ENCODE data around the gene CCNB2.
"Not testable (repeated sequence)": the region's sequence is repeated elsewhere in the genome, so short reads cannot be mapped to it uniquely, and the experiment has no call there.

CCNB2 gene

DNA sequence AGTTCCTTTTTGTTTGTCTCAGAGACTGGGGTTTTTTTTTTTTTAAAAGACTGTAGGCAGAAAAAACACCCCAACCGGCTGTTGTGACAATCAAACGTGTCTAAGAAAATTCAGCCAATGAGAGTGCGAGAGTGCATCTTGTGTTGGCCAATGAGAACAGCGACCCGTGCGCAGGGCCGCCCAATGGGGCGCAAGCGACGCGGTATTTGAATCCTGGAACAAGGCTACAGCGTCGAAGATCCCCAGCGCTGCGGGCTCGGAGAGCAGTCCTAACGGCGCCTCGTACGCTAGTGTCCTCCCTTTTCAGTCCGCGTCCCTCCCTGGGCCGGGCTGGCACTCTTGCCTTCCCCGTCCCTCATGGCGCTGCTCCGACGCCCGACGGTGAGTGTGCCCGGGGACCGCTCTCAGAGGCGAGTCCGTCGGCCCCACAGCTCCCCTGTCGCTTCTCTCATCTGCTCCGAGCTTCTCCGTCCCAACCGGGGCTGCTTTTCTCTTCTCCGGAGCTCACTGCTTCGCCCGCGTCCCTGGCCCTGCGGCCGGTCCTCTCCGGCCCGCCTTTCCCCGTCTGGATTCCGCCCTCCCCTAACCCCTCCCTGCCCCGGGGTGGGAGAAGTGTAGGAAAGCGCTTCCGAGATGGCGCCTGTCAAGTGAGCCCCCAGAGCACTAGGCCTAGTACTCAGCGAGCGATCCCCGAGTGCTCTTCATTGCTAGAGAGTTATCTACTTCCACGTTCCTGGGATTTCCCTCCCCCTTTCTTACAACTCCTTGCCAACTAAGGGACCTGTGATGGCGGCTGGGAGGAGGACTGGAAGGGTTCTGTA is at the start of gene CCNB2:
Gene CCNB2, plus strand, starts transcription at position 235 of the 821 bp plus-strand sequence. Its CDS starts 123 bp downstream, at position 358.
- DNase-seq = peak; percentile 91

DNA sequence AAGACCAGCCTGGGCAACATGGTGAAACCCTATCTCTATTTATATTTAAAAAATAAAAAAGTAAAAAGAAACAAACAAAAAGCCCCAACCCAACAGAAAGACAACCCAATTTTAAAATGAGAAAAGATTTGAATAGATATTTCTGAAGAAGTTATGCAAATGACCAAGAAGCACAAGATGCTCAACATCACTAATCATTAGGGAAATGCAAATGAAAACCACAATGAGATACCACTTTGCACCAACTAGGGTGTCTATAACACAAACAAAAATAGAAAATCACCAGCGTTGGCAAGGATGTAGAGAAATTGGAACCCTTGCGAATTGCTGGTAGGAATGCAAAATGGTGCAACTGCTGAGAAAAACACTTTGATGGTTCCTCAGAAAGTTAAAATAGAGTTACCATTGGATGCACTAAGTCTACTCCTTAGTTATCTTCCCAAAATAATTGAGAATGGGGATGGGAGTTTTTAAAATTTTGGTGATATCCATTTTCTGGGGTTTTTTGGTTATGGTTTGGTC is 45.8 kb upstream of the CCNB2 start:
- DNase-seq = no peak

DNA sequence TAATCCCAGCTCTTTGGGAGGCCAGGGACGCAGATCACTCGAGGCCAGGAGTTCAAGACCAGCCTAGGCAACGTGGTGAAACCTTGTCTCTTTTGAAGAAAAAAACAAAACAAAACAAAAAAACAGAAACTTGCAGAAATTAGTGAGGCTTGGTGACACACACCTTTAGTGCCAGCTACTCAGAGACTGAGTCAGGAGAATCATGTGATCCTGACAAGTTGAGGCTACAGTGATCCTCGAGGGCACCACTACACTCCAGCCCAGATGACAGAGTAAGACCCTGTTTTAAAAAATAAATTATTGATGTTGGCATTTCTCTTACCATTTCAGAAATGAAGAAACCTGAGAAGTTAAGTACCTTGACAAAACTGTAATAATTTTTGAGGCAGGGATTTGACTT is 44.6 kb upstream of the CCNB2 start:
- DNase-seq = no peak

DNA sequence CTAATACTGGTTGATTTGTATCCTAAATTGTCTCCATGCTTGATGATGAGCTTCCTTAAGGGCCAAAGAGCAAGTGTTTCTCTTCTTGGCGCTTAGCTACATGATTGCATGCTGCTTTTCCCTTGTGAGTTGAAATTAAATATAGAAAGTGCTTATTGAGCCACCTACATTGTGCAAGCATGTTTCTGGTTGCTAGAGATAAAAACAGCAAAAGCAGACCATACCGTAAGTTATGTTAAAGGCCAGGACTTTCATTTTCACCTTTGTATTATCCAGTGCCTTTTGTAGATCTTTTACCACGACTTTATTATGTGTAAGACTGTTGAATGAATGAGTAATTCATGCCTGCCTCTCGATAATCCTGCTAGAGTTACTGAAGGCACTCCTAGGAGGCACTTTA is 41.9 kb upstream of the CCNB2 start:
- no peak for DNase-seq

DNA sequence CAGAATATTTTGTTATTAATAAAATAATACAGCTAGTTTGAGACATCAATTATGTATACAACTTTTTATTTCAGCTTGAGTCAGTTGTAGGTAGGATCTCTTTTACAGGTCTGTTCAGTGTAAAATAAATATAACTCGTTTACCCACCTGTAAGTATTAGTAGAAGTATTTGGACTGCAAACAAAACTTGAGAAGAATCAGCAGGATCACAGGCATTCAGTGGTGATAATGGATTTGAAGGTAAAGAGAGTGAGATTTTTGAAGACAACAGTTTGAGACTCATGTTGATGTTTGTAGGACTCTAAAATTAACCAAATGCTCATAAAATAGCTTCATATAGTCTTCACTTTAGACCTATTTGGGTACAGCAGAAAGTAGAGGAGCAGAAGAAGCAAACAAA is 35.5 kb upstream of the CCNB2 start:
- no peak for DNase-seq

DNA sequence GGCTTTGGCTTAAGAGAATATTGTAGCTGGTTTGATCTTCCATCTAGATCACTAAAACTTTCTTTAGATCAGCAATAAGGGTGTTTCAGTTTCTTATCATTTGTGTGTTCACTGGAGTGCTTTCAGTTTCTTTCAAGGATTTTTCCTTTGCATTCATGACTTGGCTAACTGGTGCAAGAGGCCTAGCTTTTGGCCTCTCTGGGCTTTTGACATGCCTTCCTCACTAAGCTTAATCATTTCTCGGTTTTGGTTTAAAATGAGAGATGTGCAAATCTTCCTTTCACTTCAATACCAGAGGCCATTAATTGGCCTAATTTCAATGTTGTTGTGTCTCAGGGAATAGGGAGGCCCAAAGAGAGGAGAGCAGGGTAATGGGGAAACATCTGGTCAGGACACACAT is 30.3 kb upstream of the CCNB2 start:
- no peak for DNase-seq

DNA sequence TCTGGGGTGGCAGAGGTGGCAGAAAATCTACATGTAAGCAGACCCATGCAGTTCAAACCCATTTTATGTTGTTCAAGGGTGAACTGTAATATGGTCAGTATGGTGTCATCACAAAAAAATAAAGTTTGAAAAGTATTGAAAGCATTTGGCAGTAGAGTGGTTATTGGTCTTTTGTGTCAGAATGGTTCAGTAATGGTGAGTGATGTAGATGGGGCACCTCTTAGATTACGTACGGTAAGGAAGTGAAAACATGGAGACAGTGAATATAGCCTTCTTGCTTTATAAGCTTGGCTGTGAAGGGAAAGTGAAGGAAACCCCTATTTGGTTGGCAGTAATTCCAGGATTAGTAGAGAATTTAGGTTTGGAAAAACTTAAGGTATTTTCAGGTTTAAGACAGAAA is 17.2 kb upstream of the CCNB2 start:
- no peak for DNase-seq

DNA sequence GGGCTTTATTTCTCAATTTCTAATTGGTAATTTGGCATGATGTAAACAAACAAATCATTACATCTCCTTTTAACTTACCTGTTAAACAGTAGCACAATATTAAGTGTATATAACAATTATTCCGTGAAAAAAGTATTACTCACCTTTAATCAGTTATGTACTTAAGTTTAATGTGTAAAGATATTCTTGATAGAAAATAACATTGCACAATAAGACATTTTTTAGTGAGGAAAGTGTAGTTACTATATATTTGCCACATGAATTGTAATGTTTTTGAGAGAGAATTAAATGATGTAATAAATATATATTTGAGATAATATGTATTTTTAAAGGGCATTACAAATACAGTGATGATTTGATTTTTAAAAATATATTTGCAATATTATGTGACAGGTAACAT is 10.9 kb upstream of the CCNB2 start:
- no peak for DNase-seq

DNA sequence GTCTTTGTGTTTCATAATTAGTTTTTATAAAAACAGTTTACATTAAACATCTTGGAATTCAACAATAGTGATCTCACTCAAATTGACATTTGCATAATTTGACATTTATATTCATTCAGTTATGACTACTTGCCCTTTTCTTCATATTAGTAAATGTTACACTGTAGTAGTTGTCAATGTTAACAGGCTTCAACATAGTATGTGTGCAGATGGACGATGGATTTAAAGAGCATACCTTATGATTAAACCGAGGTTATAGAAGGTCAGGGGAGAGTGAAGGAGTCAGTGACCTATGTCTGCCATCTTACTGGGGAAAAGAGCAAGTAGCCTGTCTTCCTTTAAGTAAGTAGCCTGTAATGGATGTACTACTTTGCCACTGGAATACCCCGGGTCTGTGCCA is 8.5 kb upstream of the CCNB2 start:
- no peak for DNase-seq

DNA sequence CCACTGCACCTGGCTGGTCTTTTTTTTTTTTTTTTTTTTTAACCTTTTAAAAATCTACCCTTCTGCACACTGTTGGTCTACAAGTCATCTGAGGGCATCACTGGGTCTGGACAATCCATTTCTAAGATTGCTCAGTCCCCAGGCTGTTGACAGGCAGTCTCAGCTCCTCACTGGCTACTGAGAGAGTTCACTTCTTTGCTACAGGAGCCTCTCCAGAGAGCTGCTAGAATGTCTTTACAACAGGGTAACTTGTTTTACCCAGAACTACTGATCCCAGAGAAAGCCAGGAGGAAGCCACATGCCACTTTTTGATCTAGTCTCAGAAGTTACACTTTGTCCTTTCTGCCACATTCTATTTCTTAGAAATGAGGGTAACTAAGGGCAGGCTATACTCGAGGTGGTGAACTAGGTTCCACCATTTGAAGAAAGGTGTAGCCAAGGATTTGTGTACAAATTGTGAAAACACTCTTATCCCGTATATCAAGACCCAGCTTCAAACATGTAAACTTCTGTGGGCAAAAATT is 5.7 kb upstream of the CCNB2 start:
- DNase-seq = no peak

DNA sequence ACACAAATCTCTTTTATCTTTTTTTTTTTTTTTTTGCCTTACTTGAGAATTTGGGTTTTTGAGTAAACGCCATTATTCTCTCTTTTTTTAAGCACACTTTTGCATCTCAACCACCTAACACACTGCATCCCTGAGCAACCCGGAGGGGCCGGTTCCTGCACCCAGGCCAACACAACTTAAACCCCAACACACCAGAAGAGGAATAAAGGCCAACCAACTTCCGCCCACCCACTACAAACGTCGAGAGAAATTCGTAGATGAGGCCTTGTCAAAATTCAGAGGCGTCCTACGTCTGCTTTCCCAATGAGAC is 389 bp upstream of the CCNB2 start:
- DNase-seq = no peak

DNA sequence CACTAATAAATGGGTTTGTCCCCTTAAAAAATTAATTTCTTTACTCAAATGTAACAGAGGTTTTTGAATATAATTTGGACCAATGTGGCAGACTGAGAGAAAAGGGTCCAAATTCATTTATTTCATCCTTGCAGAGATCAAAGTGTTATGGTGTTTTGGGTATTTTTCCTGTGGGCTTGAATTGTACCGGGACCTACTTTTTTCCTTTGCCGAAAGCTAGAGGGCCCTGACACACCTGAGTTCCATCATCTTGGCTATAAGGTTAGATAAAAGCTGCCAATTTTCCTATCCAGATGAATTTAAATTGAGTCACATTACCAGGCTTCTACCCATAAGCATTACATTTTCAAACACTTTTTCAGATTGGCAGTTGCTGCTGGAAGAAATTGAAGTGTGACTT is 908 bp downstream of the CCNB2 start:
- DNase-seq = no peak

DNA sequence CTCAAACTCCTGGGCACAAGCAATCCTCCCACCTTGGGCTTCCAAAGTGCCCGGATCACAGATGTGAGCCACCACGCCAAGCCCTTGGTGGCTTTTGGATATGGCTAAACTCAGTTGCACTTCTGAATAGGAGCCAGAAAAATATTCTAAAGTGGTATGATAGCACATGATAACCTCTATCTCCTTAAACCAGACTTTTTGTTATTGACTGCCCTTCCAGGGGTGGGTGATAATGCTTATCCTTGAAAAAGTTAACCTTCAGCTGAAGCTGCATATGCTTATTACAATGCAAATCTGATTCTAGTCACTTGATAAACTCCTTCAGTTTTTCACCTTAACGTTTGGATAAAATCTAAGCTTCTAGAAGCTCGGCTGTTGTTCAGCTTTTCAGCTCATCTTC is 6.3 kb downstream of the CCNB2 start:
- DNase-seq = no peak

DNA sequence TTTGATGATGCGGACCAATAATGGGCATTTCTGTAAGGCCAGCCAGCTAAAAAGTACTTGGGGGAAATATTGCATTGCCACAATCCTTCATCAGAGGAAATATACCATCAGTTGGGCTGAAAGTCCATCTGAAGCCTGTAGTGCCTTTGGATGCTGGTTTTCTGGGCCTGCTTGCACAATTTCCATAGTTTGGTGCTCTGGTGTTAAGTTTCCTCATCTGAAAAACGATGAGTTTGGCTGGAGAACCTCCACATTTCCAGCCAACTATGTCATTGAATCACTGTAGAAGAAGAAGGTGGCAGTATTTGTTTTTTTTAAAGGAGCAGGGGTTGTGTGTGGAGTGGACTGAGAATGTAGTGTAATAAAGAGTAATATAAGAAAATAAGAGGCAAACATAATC is 10.1 kb downstream of the CCNB2 start:
- DNase-seq = no peak

DNA sequence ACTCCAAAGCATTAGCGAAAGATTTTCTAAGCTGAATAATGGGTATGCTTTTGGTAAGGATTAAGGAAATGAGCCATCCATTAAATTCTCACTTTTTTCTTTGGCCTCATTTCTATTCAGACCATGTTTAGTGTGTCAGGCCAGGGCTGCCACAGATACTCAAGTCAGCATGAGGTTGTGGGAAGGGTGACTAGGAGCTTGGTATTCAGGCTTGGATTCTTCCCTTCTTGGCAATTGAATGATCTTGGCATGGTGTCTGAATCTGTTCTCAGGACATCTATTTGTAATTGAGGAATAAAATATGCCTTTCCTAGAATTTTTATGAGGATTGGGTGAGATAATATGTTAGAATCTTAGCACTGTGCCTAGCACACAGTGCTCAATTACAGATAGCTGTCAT is 11.2 kb downstream of the CCNB2 start:
- peak; percentile 29 for DNase-seq

DNA sequence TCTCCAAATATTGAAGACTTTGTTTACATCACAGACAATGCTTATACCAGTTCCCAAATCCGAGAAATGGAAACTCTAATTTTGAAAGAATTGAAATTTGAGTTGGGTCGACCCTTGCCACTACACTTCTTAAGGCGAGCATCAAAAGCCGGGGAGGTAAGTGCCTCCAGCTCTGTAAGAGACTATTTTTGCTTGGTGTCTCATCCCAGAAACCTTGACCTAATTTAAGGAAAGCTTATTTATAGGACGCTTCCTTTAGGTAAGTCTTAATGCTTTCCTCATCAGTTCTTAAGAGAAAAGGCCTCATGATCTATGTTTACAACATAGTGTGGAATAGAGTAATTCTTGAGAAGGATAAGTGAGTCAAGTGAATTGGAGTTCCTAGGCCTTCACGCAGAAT is 11.8 kb downstream of the CCNB2 start:
- no peak for DNase-seq

DNA sequence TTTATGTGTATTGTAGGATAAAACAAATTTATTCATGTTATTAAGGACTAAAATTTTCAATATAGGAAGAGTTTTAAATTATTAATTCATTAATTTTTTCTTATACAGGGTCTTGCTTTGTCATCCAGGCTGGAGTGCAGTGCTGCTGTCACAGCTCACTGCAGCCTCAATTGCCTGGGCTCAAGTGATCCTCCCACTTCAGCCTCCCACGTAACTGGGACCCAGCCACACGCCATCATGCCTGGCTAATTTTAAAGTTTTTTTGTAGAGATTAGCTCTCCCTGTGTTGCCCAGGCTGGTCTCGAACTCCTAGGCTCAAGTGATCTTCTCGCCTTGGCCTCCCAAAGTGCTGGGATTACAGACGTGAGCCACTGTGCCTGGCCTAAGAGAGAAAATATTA is 14.7 kb downstream of the CCNB2 start:
- no peak for DNase-seq

DNA sequence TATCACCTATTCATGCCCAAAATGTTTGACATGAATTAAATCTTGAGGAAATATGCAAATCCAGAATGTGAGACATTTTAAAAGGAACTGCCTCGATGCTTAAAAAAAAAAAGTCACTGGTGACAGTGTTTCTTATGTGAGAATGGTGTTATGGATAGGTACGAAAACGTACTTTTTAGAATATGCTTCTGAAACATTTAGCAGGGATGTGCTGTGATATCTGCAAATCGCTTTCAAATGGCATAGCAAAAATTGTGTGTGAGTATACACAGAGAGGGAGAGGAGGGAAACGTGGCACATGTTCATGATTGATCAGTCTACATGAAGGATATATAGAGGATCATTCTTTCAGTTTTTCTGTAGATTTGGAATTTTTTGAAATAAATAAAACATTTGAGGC is 16.0 kb downstream of the CCNB2 start:
- no peak for DNase-seq

DNA sequence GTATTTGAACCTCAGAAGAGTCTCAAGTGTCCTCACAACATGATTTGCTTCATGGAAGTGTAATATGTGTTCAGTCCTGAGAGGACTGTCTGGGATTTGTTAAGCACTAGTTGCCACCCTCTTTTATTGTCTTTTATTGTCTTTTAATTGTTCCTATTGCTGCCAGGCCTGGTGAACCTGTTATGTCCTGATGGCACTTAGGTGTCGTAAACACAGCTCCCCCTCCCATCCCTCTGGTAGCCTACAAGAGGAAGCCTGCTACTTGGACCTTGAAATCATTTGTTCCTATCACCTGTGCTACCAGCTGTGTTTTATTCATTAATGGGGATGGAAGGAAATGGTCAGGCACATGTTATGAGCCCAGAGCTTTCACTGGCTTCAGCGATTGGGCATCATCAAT is 19.3 kb downstream of the CCNB2 start:
- DNase-seq = no peak

DNA sequence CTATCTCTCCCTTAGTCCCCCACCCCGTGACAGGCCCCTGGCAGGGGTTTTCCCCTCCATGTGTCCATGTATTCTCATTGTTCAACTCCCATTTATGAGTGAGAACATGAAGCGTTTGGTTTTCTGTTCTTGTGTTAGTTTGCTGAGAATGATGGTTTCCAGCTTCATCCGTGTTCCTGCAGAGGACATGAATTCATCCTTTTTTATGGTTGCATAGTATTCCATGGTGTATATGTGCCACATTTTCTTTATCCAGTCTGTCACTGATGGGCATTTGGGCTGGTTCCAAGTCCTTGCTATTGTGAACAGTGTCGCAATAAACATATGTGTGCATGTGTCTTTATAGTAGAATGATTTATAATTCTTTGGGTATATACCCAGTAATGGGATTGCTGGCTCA is 20.7 kb downstream of the CCNB2 start:
- not testable (repeated sequence) for DNase-seq

DNA sequence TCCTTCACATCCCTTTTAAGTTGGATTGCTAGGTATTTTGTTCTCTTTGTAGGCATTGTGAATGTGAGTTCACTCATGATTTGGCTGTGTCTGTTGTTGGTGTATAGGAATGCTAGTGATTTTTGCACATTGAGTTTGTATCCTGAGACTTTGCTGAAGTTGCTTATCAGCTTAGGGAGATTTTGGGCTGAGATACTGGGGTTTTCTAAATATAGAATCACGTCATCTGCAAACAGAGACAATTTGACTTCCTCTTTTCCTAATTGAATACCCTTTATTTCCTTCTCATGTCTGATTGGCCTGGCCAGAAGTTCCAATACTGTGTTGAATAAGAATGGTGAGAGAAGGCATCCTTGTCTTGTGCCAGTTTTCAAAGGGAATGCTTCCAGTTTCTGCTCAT is 22.3 kb downstream of the CCNB2 start:
- DNase-seq = not testable (repeated sequence)

DNA sequence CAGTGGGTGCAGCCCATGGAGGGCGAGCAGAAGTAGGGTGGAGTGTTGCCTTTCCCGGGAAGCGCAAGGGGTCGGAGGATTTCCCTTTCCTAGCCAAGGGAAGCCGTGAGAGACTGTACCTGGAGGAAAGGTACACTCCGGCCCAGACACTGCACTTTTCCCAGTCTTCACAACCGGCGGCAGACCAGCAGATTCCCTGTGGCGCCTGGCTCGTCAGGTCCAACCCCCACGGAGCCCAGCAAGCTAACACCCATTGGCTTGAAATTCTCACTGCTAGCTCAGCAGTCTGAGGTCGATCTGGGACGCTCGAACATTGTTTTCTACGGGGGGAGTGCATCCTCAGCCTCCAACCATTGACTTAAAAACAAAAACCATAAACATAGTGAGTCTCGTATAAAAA is 26.5 kb downstream of the CCNB2 start:
- no peak for DNase-seq

DNA sequence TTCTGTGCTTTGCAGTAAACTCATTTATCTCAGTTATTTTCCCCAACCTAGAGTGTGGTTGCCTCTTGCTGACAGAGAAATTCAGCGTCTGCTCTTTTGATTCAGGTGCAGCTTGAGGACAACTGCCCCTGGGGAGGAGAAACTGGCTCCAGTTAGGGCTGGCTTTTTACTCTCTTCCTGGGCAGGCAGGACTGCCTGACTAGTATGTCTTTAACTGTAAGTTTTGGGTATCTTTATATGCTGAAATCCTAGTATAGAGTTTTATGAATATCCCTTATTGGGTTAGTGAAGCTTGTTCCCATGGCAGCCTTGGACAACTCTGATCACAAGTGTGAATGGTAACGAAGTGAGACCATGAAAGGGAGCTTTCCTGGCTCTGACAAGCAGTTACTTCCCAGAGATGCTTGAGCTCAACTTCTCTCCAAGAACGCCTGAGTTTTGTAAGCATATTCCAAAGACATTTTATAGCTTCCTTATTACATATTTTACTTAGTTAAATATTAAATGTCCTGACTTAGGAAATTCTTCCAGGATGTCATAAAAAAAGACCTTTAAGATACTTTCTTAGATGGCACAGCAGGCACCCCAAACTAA is 27.1 kb downstream of the CCNB2 start:
- no peak for DNase-seq

DNA sequence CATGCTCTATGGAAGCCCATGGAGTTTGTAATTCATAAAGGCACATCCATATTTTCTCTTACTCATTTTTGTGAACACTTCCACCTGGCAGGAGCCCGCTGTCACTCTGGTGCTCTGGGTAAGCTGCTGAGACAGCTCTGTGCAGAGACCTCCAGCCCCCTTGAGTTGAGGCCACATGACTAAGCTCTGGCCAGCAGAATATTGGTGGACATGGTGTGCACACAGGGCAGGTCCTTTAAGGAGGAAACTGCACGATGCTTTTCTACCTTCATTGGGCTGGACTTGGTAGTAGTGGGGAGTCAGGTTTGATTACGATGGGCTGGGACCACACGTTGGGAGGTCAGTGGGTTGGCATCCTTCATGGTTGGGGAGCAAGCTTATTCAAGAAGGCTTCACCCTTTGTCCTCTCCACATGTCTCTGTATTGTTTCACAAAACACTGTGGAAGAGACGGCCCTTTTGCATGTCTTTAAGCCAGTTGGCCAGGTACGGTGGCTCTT is 29.0 kb downstream of the CCNB2 start:
- no peak for DNase-seq
